Ectodermal cell (in vitro differentiated cells): ENCODE measurements around the gene MST1.

ENCODE experiments used
- H3K27ac ChIP-seq: 2 replicates; pipeline ENCODE4 v1.7.0; 2013; ENCODE audit warnings: mild to moderate bottlenecking, low read depth, low read length; ENCODE audit not compliant: insufficient read depth, poor library complexity, severe bottlenecking
- H3K27me3 ChIP-seq: 2 replicates; pipeline ENCODE4 v1.7.0; 2013; ENCODE audit warnings: mild to moderate bottlenecking, low read length; ENCODE audit not compliant: insufficient read depth, control insufficient read depth, poor library complexity, severe bottlenecking
- H3K36me3 ChIP-seq: one replicate; pipeline ENCODE4 v1.7.0; 2013; ENCODE audit warnings: low read length; ENCODE audit not compliant: control insufficient read depth, insufficient read depth
- H3K4me1 ChIP-seq: one replicate; pipeline ENCODE4 v1.7.0; 2013; ENCODE audit warnings: low read length; ENCODE audit not compliant: control insufficient read depth, insufficient read depth
- H3K4me3 ChIP-seq: 2 replicates; pipeline ENCODE4 v1.7.0; 2013; ENCODE audit warnings: low read depth, low read length, control low read depth; ENCODE audit not compliant: insufficient read depth
- H3K9me3 ChIP-seq: 2 replicates; pipeline ENCODE4 v1.7.0; 2013; ENCODE audit warnings: mild to moderate bottlenecking, low read length, moderate library complexity; ENCODE audit not compliant: control insufficient read depth
- WGBS, 2 experiments: methylation state at CpG; one replicate each; pipeline ENCODE4 v1.1.7; 2013; ENCODE audit warnings: missing lambda C conversion rate in 2 of 2; 5-methylcytosine and 5-hydroxymethylcytosine counted together

The MST1 gene

GRCh38 chr3:49667701-49668413 lies 21.4 kb downstream of the MST1 start:
- no peak overlapping the region for H3K27ac ChIP-seq
- WGBS, 2 experiments: 93% methylated on average over 25 of the region's 25 CpGs
- H3K9me3 ChIP-seq: no peaks in the 10 kb centered on the region

GRCh38 chr3:49666592-49666991 lies 22.7 kb downstream of the MST1 start:
- Histone ChIP-seq H3K27ac (no peak overlapping the region), H3K27me3 (no peaks in the 10 kb centered on the region), H3K4me3 (no peak overlapping the region), H3K9me3 (no peaks in the 10 kb centered on the region), H3K36me3 (no peaks in the 10 kb centered on the region), H3K4me1 (peaks cover 19% of the 10 kb centered on the region)
- 69 to 75% methylated on average over 8 of the region's 8 CpGs for WGBS, 2 experiments

More at GRCh38 chr3:49667701-49668413, 21.4 kb downstream of the MST1 start:
- Histone ChIP-seq H3K4me3 (no peak overlapping the region), H3K4me1 (peaks cover 19% of the 10 kb centered on the region), H3K36me3 (no peaks in the 10 kb centered on the region), H3K27me3 (no peaks in the 10 kb centered on the region)

DNA sequence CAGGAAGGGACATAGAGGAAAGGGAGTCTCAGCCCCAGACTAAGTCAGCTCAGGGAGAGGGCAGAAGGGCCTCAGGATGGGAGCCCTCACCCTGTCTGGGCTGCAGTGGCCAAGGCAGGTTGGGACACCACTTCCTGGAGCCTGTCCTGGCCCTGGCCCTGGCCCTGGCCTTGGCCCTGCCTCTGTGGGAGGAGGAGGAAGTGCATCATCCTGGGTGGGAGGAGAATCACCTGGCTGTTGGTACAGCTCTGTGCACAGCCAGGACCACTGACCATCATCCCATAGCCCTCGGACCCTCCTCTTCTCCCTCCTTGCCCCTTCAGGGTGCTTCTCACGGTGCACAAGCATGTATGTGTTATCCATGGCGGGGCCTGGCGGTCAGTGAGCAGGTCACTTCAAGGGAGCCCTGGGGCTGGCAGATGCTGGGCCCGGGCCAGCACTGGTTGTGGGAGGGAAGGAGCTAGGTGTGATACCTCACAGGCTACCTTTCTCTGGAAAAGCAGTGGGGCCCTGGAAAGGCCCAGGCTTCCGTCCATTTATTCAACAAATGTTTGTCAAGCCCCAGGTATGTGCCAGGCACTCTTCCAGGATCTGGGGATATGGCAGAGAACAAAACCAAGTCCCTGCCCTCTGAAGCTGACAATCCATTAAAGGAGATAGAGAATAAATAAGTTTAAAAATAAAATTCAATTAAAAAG lies 23.3 kb downstream of the MST1 start:
- no peak overlapping the region for H3K4me3 ChIP-seq
- H3K36me3 ChIP-seq: no peaks in the 10 kb centered on the region
- peaks cover 19% of the 10 kb centered on the region for H3K4me1 ChIP-seq
- H3K27me3 ChIP-seq: no peaks in the 10 kb centered on the region
- H3K9me3 ChIP-seq: no peaks in the 10 kb centered on the region
- WGBS, 2 experiments: 94% methylated on average over 6 of the region's 6 CpGs
- no peak overlapping the region for H3K27ac ChIP-seq

- WGBS, 2 experiments: 93% methylated on average over 11 of the region's 11 CpGs
- H3K27me3 ChIP-seq: no peaks in the 10 kb centered on the region
Observed at GRCh38 chr3:49664300-49664699, 25.0 kb downstream of the MST1 start.

GRCh38 chr3:49663831-49664230 lies 25.4 kb downstream of the MST1 start:
- Histone ChIP-seq H3K36me3 (no peaks in the 10 kb centered on the region), H3K27me3 (no peaks in the 10 kb centered on the region), H3K27ac (no peak overlapping the region), H3K4me3 (no peak overlapping the region), H3K9me3 (no peaks in the 10 kb centered on the region), H3K4me1 (peaks cover 19% of the 10 kb centered on the region)
- WGBS, 2 experiments: 91 to 98% methylated on average over 1 of the region's 1 CpG

More at GRCh38 chr3:49664300-49664699, 25.0 kb downstream of the MST1 start:
- Histone ChIP-seq H3K9me3 (no peaks in the 10 kb centered on the region), H3K36me3 (no peaks in the 10 kb centered on the region), H3K27ac (no peak overlapping the region), H3K4me3 (no peak overlapping the region), H3K4me1 (peaks cover 19% of the 10 kb centered on the region)

DNA sequence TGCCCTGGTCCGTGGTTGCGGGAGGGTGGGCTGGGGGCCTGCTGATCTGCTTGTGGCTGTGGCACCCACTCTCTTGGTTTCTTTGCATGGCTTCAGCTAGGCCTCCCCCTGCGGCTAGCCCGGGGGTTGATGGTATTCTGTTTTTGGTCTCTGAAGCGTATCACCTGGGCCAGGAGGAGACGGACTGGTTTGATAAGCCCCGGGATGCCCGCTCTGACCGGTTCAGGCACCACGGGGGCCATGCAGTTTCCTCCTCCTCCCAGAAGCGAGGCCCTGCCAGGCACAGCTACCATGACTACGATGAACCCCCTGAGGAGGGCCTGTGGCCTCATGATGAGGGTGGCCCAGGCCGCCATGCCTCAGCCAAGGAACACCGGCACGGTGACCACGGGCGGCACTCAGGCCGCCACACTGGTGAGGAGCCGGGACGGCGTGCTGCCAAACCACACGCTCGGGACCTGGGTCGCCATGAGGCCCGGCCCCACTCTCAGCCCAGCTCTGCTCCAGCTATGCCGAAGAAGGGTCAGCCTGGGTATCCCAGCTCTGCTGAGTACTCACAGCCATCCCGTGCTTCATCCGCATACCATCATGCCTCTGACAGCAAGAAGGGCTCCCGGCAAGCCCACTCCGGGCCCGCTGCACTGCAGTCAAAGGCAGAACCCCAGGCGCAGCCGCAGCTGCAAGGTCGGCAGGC lies 26.4 kb downstream of the MST1 start:
- WGBS, 2 experiments: 95% methylated on average over 34 of the region's 34 CpGs
- no peaks in the 10 kb centered on the region for H3K9me3 ChIP-seq
- no peaks in the 10 kb centered on the region for H3K36me3 ChIP-seq
- H3K27ac ChIP-seq: no peak overlapping the region
- no peaks in the 10 kb centered on the region for H3K27me3 ChIP-seq
- H3K4me1 ChIP-seq: peaks cover 19% of the 10 kb centered on the region
- H3K4me3 ChIP-seq: no peak overlapping the region

DNA sequence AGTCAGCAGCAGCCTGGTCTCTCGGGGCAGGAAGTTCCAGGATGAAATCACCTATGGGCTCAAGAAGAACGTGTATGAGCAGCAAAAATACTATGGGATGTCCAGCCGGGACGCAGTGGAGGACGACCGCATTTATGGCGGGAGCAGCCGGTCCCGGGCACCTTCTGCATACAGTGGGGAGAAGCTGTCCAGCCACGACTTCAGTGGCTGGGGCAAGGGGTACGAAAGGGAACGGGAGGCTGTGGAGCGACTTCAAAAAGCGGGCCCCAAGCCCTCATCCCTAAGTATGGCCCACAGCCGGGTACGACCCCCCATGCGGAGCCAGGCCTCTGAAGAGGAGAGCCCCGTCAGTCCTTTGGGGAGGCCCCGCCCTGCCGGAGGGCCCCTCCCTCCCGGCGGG lies 27.3 kb downstream of the MST1 start:
- WGBS, 2 experiments: 92 to 94% methylated on average over 22 of the region's 22 CpGs

GRCh38 chr3:49661281-49661680 lies 28.0 kb downstream of the MST1 start:
- no peaks in the 10 kb centered on the region for H3K27me3 ChIP-seq
- peaks cover 14% of the 10 kb centered on the region for H3K4me1 ChIP-seq
- H3K36me3 ChIP-seq: no peaks in the 10 kb centered on the region
- no peak overlapping the region for H3K4me3 ChIP-seq
- no peaks in the 10 kb centered on the region for H3K9me3 ChIP-seq
- no peak overlapping the region for H3K27ac ChIP-seq
- 94 to 95% methylated on average over 14 of the region's 14 CpGs for WGBS, 2 experiments

More for the DNA sequence above, 27.3 kb downstream of the MST1 start:
- no peaks in the 10 kb centered on the region for H3K27me3 ChIP-seq
- H3K4me1 ChIP-seq: peaks cover 17% of the 10 kb centered on the region
- no peak overlapping the region for H3K27ac ChIP-seq
- no peaks in the 10 kb centered on the region for H3K36me3 ChIP-seq
- H3K9me3 ChIP-seq: no peaks in the 10 kb centered on the region
- no peak overlapping the region for H3K4me3 ChIP-seq

GRCh38 chr3:49659756-49660155 lies 29.5 kb downstream of the MST1 start:
- H3K9me3 ChIP-seq: no peaks in the 10 kb centered on the region

DNA sequence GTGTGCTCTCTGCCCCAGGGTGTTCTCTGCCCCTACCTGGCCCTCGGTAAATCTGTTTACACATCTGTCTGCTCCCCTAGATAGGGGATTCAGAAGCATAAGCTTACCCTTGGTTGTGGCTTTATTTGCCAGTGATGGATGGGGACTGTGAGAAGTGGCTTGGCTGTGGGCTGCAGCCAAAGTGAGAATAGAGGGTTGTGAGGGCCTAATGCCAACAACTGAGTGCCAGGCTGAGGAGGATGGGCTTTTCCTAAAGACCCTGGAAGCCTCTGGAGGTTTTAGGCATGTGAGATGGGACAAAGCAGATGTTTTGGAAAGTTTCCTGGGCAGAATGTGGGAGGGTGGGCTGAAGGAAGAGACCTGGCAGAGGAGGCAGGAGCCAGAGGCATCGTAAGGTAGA lies 30.6 kb downstream of the MST1 start:
- Histone ChIP-seq H3K27ac (no peak overlapping the region), H3K4me1 (peaks cover under 1% of the 10 kb centered on the region), H3K4me3 (no peak overlapping the region), H3K9me3 (no peaks in the 10 kb centered on the region), H3K27me3 (no peaks in the 10 kb centered on the region), H3K36me3 (no peaks in the 10 kb centered on the region)
- WGBS, 2 experiments: 97 to 99% methylated on average over 2 of the region's 2 CpGs

More at GRCh38 chr3:49659756-49660155, 29.5 kb downstream of the MST1 start:
- Histone ChIP-seq H3K4me1 (peaks cover 10% of the 10 kb centered on the region), H3K27me3 (no peaks in the 10 kb centered on the region), H3K27ac (no peak overlapping the region), H3K4me3 (no peak overlapping the region), H3K36me3 (no peaks in the 10 kb centered on the region)
- 90 to 92% methylated on average over 4 of the region's 4 CpGs for WGBS, 2 experiments
